Thyroid gland (tissue), 4 donors: Measurements from ENCODE around the gene PCYT2. TPM values are rescaled to one million over a fixed set of nuclear protein-coding genes. Genes with fewer than 3 reads are reported as not detected.

Experiments used
- DNase-seq, 2 donors: peaks; one replicate each; pipeline ENCODE4 v3.0.0-alpha.2; 2019
- H3K27ac ChIP-seq, 3 donors: fragments of 200-600 bp; sonication (generic); 1 replicate in 2 of 3; 2 replicates in 1 of 3; pipeline ENCODE4 v1.5.1; 2016 to 2019; ENCODE audit warnings: mild to moderate bottlenecking in 1 of 3, moderate library complexity in 1 of 3
- H3K27me3 ChIP-seq: fragments of 200-600 bp; sonication (generic); one replicate; pipeline ENCODE4 v1.5.1; 2019
- H3K36me3 ChIP-seq, 2 donors: fragments of 200-600 bp; sonication (generic); one replicate each; pipeline ENCODE4 v1.5.1; 2016 to 2019
- H3K4me1 ChIP-seq, 2 donors: fragments of 200-600 bp; sonication (generic); one replicate each; pipeline ENCODE4 v1.5.1; 2017 to 2019
- H3K4me3 ChIP-seq, 3 donors: fragments of 200-600 bp; sonication (generic); replicated peaks in 1 of 3; 1 replicate in 2 of 3; 2 replicates in 1 of 3; pipeline ENCODE4 v1.5.1; 2016; ENCODE audit warnings: mild to moderate bottlenecking in 1 of 3
- H3K9me3 ChIP-seq: fragments of 200-600 bp; sonication (generic); one replicate; pipeline ENCODE4 v1.5.1; 2017
- POLR2A ChIP-seq, 2 donors: fragments of 450-650 bp; IDR thresholded peaks; one replicate each; pipeline ENCODE4 v1.6.1; 2017; ENCODE audit warnings: antibody characterized with exemption in 2 of 2, mild to moderate bottlenecking in 2 of 2, moderate library complexity in 1 of 2
- WGBS, 2 donors: methylation state at CpG; one replicate each; pipeline ENCODE4 v1.1.5; 2017; 5-methylcytosine and 5-hydroxymethylcytosine counted together
- intact Hi-C: fragments of 100-400 bp; cut with DNase I; formaldehyde crosslinking; loops from one replicate; pipeline ENCODE4 v1.15.1; 2023
- total RNA-seq, 4 donors: library from RNA; depleted of rRNA; stranded (reverse); fragments of >200 nt; gene quantifications; one replicate each; pipeline ENCODE4 v1.2.3, GENCODE V29; 2016
- TF ChIP-seq, protein P1 (sequence below), 6 experiments: fragments of 200-600 bp in 3 of 6; fragments of 450-650 bp in 3 of 6; sonication (generic) in 3 of 6; IDR thresholded peaks; one replicate each; pipeline ENCODE4 v1.5.1; 2016 to 2019; ENCODE audit warnings: antibody characterized with exemption in 6 of 6, mild to moderate bottlenecking in 2 of 6, inconsistent platforms in 1 of 6, moderate library complexity in 1 of 6

The PCYT2 gene
- total RNA-seq, 4 donors from 2014 or later: 30.4 to 36.5 (median 34.2) TPM

DNA sequence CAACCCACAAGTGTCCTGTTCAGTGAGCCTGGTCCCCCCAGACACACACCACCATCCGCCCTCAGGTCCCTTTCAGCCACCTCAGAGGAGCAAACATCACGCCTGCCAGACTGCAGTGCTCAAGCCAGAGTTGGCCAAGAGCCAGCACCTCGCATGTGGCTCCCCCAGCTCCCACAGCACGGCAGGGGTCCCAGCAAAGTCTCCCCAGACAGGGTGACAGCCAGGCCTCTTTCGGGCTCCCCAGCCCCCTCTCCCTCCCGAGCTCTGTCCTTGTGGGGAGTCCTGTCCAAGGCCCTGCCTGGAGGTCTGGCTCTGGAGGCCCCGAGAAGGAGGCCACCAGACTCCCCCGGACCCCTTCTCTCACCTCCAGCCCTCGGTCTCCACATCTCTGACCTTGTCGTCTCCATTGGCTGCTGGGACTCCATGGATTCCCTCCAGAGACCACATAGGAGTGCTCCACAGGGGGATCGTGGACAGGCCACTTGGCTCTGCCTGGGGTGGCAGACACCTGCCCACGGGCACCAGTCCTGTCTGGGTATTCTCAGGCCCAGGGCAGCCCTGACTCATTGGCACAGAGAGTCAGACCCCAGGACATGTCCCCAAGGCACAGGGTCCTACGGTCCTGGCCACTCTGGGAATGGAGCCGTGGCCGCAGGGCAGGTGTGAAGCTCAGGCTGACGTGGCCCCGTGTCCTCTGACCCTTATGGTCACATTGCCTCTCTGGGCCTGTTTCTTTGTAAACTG is 37.6 kb upstream of the PCYT2 start:
- Histone ChIP-seq H3K27ac (no peak overlapping the region), H3K4me1 (no peaks in the 10 kb centered on the region), H3K4me3 (no peak overlapping the region), H3K36me3 (no peaks in the 10 kb centered on the region), H3K9me3 (no peaks in the 10 kb centered on the region), H3K27me3 (no peaks in the 10 kb centered on the region)
- intact Hi-C loops: no loop called here
- TF ChIP-seq, protein P1, sequence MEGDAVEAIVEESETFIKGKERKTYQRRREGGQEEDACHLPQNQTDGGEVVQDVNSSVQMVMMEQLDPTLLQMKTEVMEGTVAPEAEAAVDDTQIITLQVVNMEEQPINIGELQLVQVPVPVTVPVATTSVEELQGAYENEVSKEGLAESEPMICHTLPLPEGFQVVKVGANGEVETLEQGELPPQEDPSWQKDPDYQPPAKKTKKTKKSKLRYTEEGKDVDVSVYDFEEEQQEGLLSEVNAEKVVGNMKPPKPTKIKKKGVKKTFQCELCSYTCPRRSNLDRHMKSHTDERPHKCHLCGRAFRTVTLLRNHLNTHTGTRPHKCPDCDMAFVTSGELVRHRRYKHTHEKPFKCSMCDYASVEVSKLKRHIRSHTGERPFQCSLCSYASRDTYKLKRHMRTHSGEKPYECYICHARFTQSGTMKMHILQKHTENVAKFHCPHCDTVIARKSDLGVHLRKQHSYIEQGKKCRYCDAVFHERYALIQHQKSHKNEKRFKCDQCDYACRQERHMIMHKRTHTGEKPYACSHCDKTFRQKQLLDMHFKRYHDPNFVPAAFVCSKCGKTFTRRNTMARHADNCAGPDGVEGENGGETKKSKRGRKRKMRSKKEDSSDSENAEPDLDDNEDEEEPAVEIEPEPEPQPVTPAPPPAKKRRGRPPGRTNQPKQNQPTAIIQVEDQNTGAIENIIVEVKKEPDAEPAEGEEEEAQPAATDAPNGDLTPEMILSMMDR (IDR thresholded peaks at IDR 0.05): no peak
- no peak for TF ChIP-seq POLR2A (IDR thresholded peaks at IDR 0.05)
- 77 to 85% methylated on average over 12 to 15 of the region's 17 CpGs for WGBS, 2 donors
- no peak for DNase-seq

DNA sequence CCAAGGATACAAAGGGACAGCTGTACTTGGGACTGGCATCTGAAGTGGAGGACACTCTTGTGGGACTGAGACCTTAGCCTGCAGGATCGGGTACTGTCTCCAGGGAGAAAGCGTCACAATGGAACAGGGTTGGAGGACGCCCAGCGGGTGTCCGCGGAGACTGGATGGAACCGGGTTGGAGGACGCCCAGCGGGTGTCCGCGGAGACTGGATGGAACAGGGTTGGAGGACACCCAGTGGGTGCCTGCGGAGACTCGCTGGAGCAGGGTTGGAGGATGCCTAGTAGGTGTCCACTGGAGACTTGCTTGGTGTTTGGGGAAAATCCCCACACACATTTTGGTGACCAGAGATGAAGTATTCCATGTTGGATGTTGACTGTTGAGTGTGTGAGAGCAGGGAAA is 36.0 kb upstream of the PCYT2 start, which contains the start of gene MYADML2:
Gene MYADML2 (minus strand): TSS at position 45 of the 400 bp plus-strand sequence. CDS start 5,492 bp downstream, outside the sequence.
- no peak within 1 kb of the TSS for H3K4me3 ChIP-seq
- WGBS, 2 donors: 79 to 87% methylated on average over 11 to 13 of the region's 13 CpGs
- no peaks in the 10 kb centered on the region for H3K9me3 ChIP-seq
- no peaks in the 10 kb centered on the region for H3K4me1 ChIP-seq
- TF ChIP-seq, protein P1 (IDR thresholded peaks at IDR 0.05): no peak
- TF ChIP-seq POLR2A (IDR thresholded peaks at IDR 0.05): no peak
- DNase-seq: no peak
- intact Hi-C loops: no loop called here
- no peaks in the 10 kb centered on the region for H3K27me3 ChIP-seq
- no peaks in the 10 kb centered on the region for H3K36me3 ChIP-seq
- H3K27ac ChIP-seq: no peak within 1 kb of the TSS

GRCh38 chr17:81944858-81945257 is 33.7 kb upstream of the PCYT2 start:
- TF ChIP-seq POLR2A (IDR thresholded peaks at IDR 0.05): no peak
- TF ChIP-seq, protein P1 (IDR thresholded peaks at IDR 0.05): no peak
- no peaks in the 10 kb centered on the region for H3K4me1 ChIP-seq
- 82% methylated on average over 9 of the region's 9 CpGs for WGBS, 2 donors
- intact Hi-C loops: no loop called here
- H3K9me3 ChIP-seq: no peaks in the 10 kb centered on the region
- H3K27ac ChIP-seq: no peak overlapping the region
- DNase-seq: no peak
- H3K27me3 ChIP-seq: no peaks in the 10 kb centered on the region
- no peak overlapping the region for H3K4me3 ChIP-seq
- no peaks in the 10 kb centered on the region for H3K36me3 ChIP-seq

- H3K36me3 ChIP-seq: no peaks in the 10 kb centered on the region
- no peak for DNase-seq
- no peaks in the 10 kb centered on the region for H3K9me3 ChIP-seq
- TF ChIP-seq, protein P1 (IDR thresholded peaks at IDR 0.05): no peak
- TF ChIP-seq POLR2A (IDR thresholded peaks at IDR 0.05): no peak
- H3K4me1 ChIP-seq: peaks cover 0 to 4% of the 10 kb centered on the region in 2 donors
- H3K4me3 ChIP-seq: no peak overlapping the region
- WGBS, 2 donors: 48 to 52% methylated on average over 11 of the region's 12 CpGs
- no peaks in the 10 kb centered on the region for H3K27me3 ChIP-seq
- intact Hi-C loops: no loop called here
- no peak overlapping the region for H3K27ac ChIP-seq
Measured at GRCh38 chr17:81942167-81942553, 31.0 kb upstream of the PCYT2 start.

DNA sequence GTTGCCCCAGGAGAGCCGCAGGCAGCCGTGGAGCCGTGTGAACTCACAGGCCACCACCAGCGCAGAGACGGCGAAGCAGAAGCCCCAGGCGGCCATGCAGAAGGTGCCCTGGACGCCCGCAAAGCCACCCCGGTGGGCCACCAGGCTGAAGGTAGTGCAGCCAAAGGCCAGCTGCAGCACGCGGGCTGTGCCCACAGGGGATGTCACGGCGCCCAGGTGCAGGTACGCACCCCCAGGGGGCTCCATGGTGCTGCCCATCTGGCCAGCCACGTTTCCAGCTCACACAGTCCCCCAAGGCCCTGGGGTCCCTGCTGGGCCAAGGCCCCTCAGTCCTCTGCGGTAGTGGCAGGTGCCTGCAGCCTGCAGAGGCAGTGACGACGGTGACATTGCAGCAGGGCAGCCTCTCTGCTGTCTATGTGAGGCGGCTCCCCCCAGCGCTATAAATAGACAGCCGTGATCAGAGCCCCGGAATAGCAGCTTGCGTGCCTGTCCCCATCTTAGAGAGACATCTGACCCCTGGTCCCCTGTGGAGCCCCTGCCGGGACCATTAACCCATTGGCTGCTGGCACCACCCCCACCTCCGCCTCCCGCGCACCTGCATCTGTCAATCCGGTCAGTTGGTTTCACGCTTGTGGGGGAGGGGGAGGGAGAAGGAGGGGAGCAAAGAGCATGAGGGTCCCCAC is 30.4 kb upstream of the PCYT2 start:
- Histone ChIP-seq H3K27ac (no peak overlapping the region), H3K9me3 (no peaks in the 10 kb centered on the region), H3K27me3 (no peaks in the 10 kb centered on the region), H3K4me3 (no peak overlapping the region), H3K4me1 (peaks cover 0 to 10% of the 10 kb centered on the region in 2 donors), H3K36me3 (no peaks in the 10 kb centered on the region)
- WGBS, 2 donors: 27 to 58% methylated on average over 10 to 22 of the region's 30 CpGs
- no peak for TF ChIP-seq POLR2A (IDR thresholded peaks at IDR 0.05)
- TF ChIP-seq, protein P1 (IDR thresholded peaks at IDR 0.05): no peak
- DNase-seq: no peak
- intact Hi-C loops: no loop called here
